ENCODE measurements around the gene NLRP1. TPM values are rescaled to one million over a fixed set of nuclear protein-coding genes. Genes with fewer than 3 reads are reported as not detected.

NLRP1 gene
- total and polyA plus RNA-seq, 4 donors = 1.8 to 5.4 (median 3.0) TPM

GRCh38 chr17:5527601-5528250 is 56.6 kb downstream of the NLRP1 start:
- H3K27me3 ChIP-seq (ENCODE audit: control insufficient read depth in 4 of 4, insufficient read depth in 4 of 4, low read length in 3 of 4) = no peaks in the 10 kb centered on the region
- no peak overlapping the region for H3K27ac ChIP-seq (ENCODE audit: low read depth in 1 of 2, low read length in 2 of 2)
- H3K9me3 ChIP-seq (ENCODE audit: control insufficient read depth in 4 of 4, low read length in 3 of 4) = no peaks in the 10 kb centered on the region
- peaks cover 0 to 3% (median 0%) of the 10 kb centered on the region in 4 donors for H3K36me3 ChIP-seq (ENCODE audit: control insufficient read depth in 4 of 4, insufficient read depth in 3 of 4, low read depth in 1 of 4, low read length in 3 of 4)
- H3K9ac ChIP-seq (ENCODE audit: low read depth in 1 of 2, low read length in 2 of 2) = no peak overlapping the region
- DNase-seq (ENCODE audit: low spot score) = no peak
- no peaks in the 10 kb centered on the region for H3K4me1 ChIP-seq (ENCODE audit: control insufficient read depth in 4 of 4, insufficient read depth in 4 of 4, low read length in 3 of 4)
- TF ChIP-seq TAF1 (conservative IDR thresholded peaks at IDR 0.05) = no peak
- H3K4me3 ChIP-seq (ENCODE audit: low read depth in 1 of 3, low read length in 3 of 3) = no peak overlapping the region
- 83% methylated on average over 9 of the region's 9 CpGs for WGBS

- H3K36me3 ChIP-seq (ENCODE audit: control insufficient read depth in 4 of 4, insufficient read depth in 3 of 4, low read depth in 1 of 4, low read length in 3 of 4) = peaks cover 0 to 3% (median 0%) of the 10 kb centered on the region in 4 donors
- DNase-seq (ENCODE audit: low spot score) = no peak
- no peaks in the 10 kb centered on the region for H3K4me1 ChIP-seq (ENCODE audit: control insufficient read depth in 4 of 4, insufficient read depth in 4 of 4, low read length in 3 of 4)
- peak overlapping the region in 1 of 2 donors; percentile 37 for H3K27ac ChIP-seq (ENCODE audit: low read depth in 1 of 2, low read length in 2 of 2)
- WGBS = 72% methylated on average over 14 of the region's 14 CpGs
- TF ChIP-seq HNF4A (conservative IDR thresholded peaks at IDR 0.05) (no peak), JUND (IDR thresholded peaks at IDR 0.05) (peak; percentile 56 to 57)
- no peaks in the 10 kb centered on the region for H3K27me3 ChIP-seq (ENCODE audit: control insufficient read depth in 4 of 4, insufficient read depth in 4 of 4, low read length in 3 of 4)
- H3K9ac ChIP-seq (ENCODE audit: low read depth in 1 of 2, low read length in 2 of 2) = no peak overlapping the region
- H3K4me3 ChIP-seq (ENCODE audit: low read depth in 1 of 3, low read length in 3 of 3) = no peak overlapping the region
- H3K9me3 ChIP-seq (ENCODE audit: control insufficient read depth in 4 of 4, low read length in 3 of 4) = no peaks in the 10 kb centered on the region
These were observed 57.3 kb downstream of the NLRP1 start for GRCh38 chr17:5526821-5527598.

GRCh38 chr17:5523249-5523648 is 61.1 kb downstream of the NLRP1 start:
- H3K27me3 ChIP-seq (ENCODE audit: control insufficient read depth in 4 of 4, insufficient read depth in 4 of 4, low read length in 3 of 4) = no peaks in the 10 kb centered on the region
- H3K9ac ChIP-seq (ENCODE audit: low read depth in 1 of 2, low read length in 2 of 2) = no peak overlapping the region
- H3K27ac ChIP-seq (ENCODE audit: low read depth in 1 of 2, low read length in 2 of 2) = no peak overlapping the region
- no peaks in the 10 kb centered on the region for H3K36me3 ChIP-seq (ENCODE audit: control insufficient read depth in 4 of 4, insufficient read depth in 3 of 4, low read depth in 1 of 4, low read length in 3 of 4)
- no peaks in the 10 kb centered on the region for H3K4me1 ChIP-seq (ENCODE audit: control insufficient read depth in 4 of 4, insufficient read depth in 4 of 4, low read length in 3 of 4)
- H3K4me3 ChIP-seq (ENCODE audit: low read depth in 1 of 3, low read length in 3 of 3) = no peak overlapping the region
- H3K9me3 ChIP-seq (ENCODE audit: control insufficient read depth in 4 of 4, low read length in 3 of 4) = no peaks in the 10 kb centered on the region
- TF ChIP-seq ZBTB33 (IDR thresholded peaks at IDR 0.05) (no peak), REST (IDR thresholded peaks at IDR 0.05) (no peak), RAD21 (IDR thresholded peaks at IDR 0.05) (no peak), YY1 (IDR thresholded peaks at IDR 0.05) (no peak), FOXA2 (IDR thresholded peaks at IDR 0.05) (no peak), RXRA (IDR thresholded peaks at IDR 0.05) (no peak), FOXA1 (IDR thresholded peaks at IDR 0.05) (no peak), NR2F2 (IDR thresholded peaks at IDR 0.05) (no peak), EGR1 (IDR thresholded peaks at IDR 0.05; ENCODE audit: low read depth in 2 of 2) (no peak), CTCF (IDR thresholded peaks at IDR 0.05; ENCODE audit: low read depth, low read length, missing input control) (no peak), JUND (IDR thresholded peaks at IDR 0.05) (no peak), HNF4G (IDR thresholded peaks at IDR 0.05) (no peak), SP1 (IDR thresholded peaks at IDR 0.05) (no peak), ATF3 (IDR thresholded peaks at IDR 0.05) (no peak), MAX (IDR thresholded peaks at IDR 0.05) (no peak)
- no peak for DNase-seq (ENCODE audit: low spot score)
- 86% methylated on average over 5 of the region's 5 CpGs for WGBS

All from liver (tissue), 9 donors.